Measurements from ENCODE around the gene ASS1. TPM values are rescaled to one million over a fixed set of nuclear protein-coding genes. Genes with fewer than 3 reads are reported as not detected.

ASS1 gene
- total RNA-seq, 1 experiment from 2014 or later = 5.8 TPM

DNA sequence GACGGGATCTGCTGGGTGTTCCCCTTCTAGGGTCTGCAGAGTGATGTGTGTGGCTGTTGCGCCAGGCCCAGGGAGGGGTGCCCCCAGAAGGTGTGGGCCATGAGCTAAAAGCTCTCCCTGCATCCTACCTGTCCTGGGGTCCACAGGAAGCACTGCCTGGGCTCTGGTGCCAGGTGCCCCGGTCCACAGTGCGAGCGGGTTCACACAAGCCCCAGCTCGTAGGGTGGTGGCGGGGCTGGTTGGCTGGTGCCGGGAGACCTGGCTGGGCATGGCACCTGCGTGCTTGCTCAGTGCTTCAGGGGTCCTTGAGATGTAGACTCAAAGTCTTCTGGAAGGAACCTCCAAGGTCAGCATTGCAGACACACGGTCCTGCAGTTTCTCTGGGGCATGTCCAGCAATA lies 25.5 kb downstream of the ASS1 start:
- Histone ChIP-seq H3K4me1 (ENCODE audit: insufficient read depth, low read length, poor library complexity, severe bottlenecking) (peaks cover 9% of the 10 kb centered on the region), H3K4me3 (ENCODE audit: low read depth, low read length, poor library complexity, severe bottlenecking) (no peak overlapping the region), H3K36me3 (ENCODE audit: insufficient read depth, low read length, poor library complexity, severe bottlenecking) (no peaks in the 10 kb centered on the region), H3K9me3 (ENCODE audit: low read depth, low read length, poor library complexity, severe bottlenecking) (no peaks in the 10 kb centered on the region), H3K27me3 (replicated peaks; ENCODE audit: insufficient read depth, low read depth, low read length, poor library complexity) (no peaks in the 10 kb centered on the region), H3K27ac (ENCODE audit: low read depth, low read length, poor library complexity, severe bottlenecking) (no peak overlapping the region)
- BruUV-seq (replicated peaks) = no TSS peak
- ChIA-PET CTCF (no interaction called here), POLR2A (ENCODE audit: low non-redundant PET) (no interaction called here)
- TF ChIP-seq, protein P1, sequence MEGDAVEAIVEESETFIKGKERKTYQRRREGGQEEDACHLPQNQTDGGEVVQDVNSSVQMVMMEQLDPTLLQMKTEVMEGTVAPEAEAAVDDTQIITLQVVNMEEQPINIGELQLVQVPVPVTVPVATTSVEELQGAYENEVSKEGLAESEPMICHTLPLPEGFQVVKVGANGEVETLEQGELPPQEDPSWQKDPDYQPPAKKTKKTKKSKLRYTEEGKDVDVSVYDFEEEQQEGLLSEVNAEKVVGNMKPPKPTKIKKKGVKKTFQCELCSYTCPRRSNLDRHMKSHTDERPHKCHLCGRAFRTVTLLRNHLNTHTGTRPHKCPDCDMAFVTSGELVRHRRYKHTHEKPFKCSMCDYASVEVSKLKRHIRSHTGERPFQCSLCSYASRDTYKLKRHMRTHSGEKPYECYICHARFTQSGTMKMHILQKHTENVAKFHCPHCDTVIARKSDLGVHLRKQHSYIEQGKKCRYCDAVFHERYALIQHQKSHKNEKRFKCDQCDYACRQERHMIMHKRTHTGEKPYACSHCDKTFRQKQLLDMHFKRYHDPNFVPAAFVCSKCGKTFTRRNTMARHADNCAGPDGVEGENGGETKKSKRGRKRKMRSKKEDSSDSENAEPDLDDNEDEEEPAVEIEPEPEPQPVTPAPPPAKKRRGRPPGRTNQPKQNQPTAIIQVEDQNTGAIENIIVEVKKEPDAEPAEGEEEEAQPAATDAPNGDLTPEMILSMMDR (conservative IDR thresholded peaks at IDR 0.05; ENCODE audit: low read depth, low read length) = no peak
- no peak for TF ChIP-seq EZH2 (IDR thresholded peaks at IDR 0.05; ENCODE audit: borderline replicate concordance, low read depth, low read length, poor library complexity, severe bottlenecking)
- DNase-seq (ENCODE audit: low spot score) = no peak
- intact Hi-C loops (cut with micrococcal nuclease; ENCODE audit: unreplicated experiment) = no loop called here

DNA sequence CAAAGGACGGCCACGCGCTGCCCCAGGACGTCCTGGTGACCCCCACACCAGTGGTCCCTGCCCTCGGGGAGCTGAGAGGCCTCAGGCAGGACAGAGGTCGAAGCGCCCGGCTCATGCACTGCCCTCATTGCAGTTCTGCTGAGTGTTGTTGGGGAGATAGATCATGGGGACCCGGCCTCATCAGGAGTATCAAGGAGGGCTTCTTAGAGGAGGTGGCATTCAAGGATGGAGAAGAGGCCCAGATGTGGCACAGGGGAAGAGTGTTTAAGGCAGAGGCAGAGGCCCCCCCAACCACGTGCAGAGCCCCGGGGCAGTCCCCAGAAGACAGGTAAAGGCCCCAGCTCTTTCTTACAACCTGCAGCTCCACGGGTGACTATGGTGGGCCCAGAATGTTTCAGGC lies 26.2 kb downstream of the ASS1 start:
- ChIA-PET CTCF (no interaction called here), POLR2A (ENCODE audit: low non-redundant PET) (no interaction called here)
- TF ChIP-seq, protein P1 (conservative IDR thresholded peaks at IDR 0.05; ENCODE audit: low read depth, low read length) = no peak
- TF ChIP-seq EZH2 (IDR thresholded peaks at IDR 0.05; ENCODE audit: borderline replicate concordance, low read depth, low read length, poor library complexity, severe bottlenecking) = no peak
- intact Hi-C loops (cut with micrococcal nuclease; ENCODE audit: unreplicated experiment) = no loop called here
- no peak overlapping the region for H3K27ac ChIP-seq (ENCODE audit: low read depth, low read length, poor library complexity, severe bottlenecking)
- no peak overlapping the region for H3K4me3 ChIP-seq (ENCODE audit: low read depth, low read length, poor library complexity, severe bottlenecking)
- H3K27me3 ChIP-seq (replicated peaks; ENCODE audit: insufficient read depth, low read depth, low read length, poor library complexity) = no peaks in the 10 kb centered on the region
- no peaks in the 10 kb centered on the region for H3K36me3 ChIP-seq (ENCODE audit: insufficient read depth, low read length, poor library complexity, severe bottlenecking)
- H3K4me1 ChIP-seq (ENCODE audit: insufficient read depth, low read length, poor library complexity, severe bottlenecking) = peaks cover 9% of the 10 kb centered on the region
- H3K9me3 ChIP-seq (ENCODE audit: low read depth, low read length, poor library complexity, severe bottlenecking) = no peaks in the 10 kb centered on the region
- no TSS peak for BruUV-seq (replicated peaks)
- no peak for DNase-seq (ENCODE audit: low spot score)

DNA sequence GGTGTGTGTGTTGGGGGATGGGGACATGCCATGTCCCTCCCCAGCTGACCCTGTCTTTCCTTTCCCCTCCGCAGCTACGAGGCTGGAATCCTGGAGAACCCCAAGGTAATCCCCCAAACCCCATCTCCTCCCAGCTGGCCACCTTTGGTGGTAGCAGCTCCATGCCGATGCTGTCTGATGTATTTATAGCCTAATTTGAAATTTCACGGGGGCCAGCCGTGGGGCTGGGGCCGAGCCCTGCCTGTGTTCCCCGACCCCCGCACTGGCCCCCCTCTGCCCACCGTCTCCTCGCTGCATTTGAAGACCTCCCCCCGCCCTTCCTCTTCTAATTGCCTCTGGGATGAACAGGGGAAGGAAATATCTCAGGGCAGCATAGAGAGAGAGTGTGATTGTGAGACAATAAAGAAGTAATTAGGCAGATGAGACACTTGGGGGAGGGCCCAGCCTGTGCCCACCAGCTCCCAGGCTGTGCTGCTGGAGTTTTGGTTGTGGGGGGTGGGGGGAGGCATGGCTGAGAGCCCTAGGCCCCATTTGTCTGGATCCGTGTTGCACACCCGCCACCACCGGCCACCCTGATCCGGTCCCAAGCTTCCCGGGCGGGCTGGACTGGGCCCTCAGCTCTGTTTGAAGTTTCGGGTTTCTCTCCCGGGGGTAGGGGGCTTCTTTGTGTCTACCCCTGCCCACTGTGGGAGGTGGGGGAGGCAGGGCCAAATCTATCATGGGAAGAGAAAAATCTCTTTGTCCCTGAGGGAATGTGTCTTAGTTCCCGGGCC lies 26.8 kb downstream of the ASS1 start:
- H3K27me3 ChIP-seq (replicated peaks; ENCODE audit: insufficient read depth, low read depth, low read length, poor library complexity) = no peaks in the 10 kb centered on the region
- H3K4me3 ChIP-seq (ENCODE audit: low read depth, low read length, poor library complexity, severe bottlenecking) = no peak overlapping the region
- peak overlapping the region; percentile 8 for H3K27ac ChIP-seq (ENCODE audit: low read depth, low read length, poor library complexity, severe bottlenecking)
- H3K4me1 ChIP-seq (ENCODE audit: insufficient read depth, low read length, poor library complexity, severe bottlenecking) = peaks cover 9% of the 10 kb centered on the region
- BruUV-seq (replicated peaks) = no TSS peak
- CTCF ChIA-PET = no interaction called here
- POLR2A ChIA-PET (ENCODE audit: low non-redundant PET) = no interaction called here
- no peak for DNase-seq (ENCODE audit: low spot score)
- no peaks in the 10 kb centered on the region for H3K36me3 ChIP-seq (ENCODE audit: insufficient read depth, low read length, poor library complexity, severe bottlenecking)
- TF ChIP-seq EZH2 (IDR thresholded peaks at IDR 0.05; ENCODE audit: borderline replicate concordance, low read depth, low read length, poor library complexity, severe bottlenecking) = no peak
- TF ChIP-seq, protein P1 (conservative IDR thresholded peaks at IDR 0.05; ENCODE audit: low read depth, low read length) = no peak
- H3K9me3 ChIP-seq (ENCODE audit: low read depth, low read length, poor library complexity, severe bottlenecking) = no peaks in the 10 kb centered on the region
- intact Hi-C loops (cut with micrococcal nuclease; ENCODE audit: unreplicated experiment) = no loop called here
